MM.1S (cell line): ENCODE results near the gene UBTD1.

Experiments
- EZH2 ChIP-seq: fragments of 300-600 bp; sonication (generic); optimal IDR thresholded peaks from 2 replicates; pipeline ENCODE3; 2017; ENCODE audit warnings: low read depth, mild to moderate bottlenecking, antibody characterized with exemption, low read length, mixed read lengths
- EZH2phosphoT487 ChIP-seq: fragments of 300-600 bp; sonication (generic); IDR thresholded peaks from 2 replicates; pipeline ENCODE4 v1.6.1; 2018; ENCODE audit warnings: antibody characterized with exemption, low read length
- TF ChIP-seq, protein P1 (sequence below): fragments of 300-600 bp; sonication (generic); IDR thresholded peaks from 2 replicates; pipeline ENCODE4 v1.5.1; 2016; ENCODE audit warnings: antibody characterized with exemption, low read length, mixed read lengths

DNA sequence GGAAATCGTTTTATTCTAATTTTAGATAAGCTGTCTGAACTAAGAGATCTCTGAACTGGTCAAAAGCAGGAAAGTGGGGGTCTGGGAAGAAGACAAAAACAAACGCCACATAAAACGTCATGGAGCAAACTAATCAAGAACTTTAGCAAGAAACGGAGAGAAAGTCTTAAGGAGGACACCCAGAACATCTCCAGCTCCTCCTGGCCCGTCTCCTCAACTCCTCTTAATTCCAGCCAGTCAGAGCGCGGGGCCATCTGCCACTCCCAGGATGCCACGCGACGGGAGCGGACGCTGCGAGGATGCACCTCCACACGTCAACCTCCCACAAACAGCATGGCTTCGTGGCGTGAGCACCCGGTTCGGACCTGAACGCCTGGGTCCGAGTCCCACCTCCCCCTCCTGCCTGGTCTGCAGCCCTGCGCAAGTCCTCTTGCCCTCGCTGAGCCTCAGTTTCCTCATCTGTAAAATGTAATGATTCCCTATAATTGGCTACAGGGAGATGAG, 1.1 kb upstream of the UBTD1 start:
- TF ChIP-seq, protein P1, sequence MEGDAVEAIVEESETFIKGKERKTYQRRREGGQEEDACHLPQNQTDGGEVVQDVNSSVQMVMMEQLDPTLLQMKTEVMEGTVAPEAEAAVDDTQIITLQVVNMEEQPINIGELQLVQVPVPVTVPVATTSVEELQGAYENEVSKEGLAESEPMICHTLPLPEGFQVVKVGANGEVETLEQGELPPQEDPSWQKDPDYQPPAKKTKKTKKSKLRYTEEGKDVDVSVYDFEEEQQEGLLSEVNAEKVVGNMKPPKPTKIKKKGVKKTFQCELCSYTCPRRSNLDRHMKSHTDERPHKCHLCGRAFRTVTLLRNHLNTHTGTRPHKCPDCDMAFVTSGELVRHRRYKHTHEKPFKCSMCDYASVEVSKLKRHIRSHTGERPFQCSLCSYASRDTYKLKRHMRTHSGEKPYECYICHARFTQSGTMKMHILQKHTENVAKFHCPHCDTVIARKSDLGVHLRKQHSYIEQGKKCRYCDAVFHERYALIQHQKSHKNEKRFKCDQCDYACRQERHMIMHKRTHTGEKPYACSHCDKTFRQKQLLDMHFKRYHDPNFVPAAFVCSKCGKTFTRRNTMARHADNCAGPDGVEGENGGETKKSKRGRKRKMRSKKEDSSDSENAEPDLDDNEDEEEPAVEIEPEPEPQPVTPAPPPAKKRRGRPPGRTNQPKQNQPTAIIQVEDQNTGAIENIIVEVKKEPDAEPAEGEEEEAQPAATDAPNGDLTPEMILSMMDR, result no peak
- TF ChIP-seq EZH2phosphoT487, result no peak
- no peak for TF ChIP-seq EZH2
